Thyroid gland (tissue), 4 donors: ENCODE results near the gene BAD.

Source experiments
- CTCF ChIP-seq, 6 experiments: fragments of 200-600 bp in 3 of 6; fragments of 450-650 bp in 3 of 6; sonication (generic) in 3 of 6; IDR thresholded peaks; one replicate each; pipeline ENCODE4 v1.5.1; 2016 to 2019; ENCODE audit warnings: antibody characterized with exemption in 6 of 6, mild to moderate bottlenecking in 2 of 6, inconsistent platforms in 1 of 6, moderate library complexity in 1 of 6
- POLR2A ChIP-seq, 2 donors: fragments of 450-650 bp; IDR thresholded peaks; one replicate each; pipeline ENCODE4 v1.6.1; 2017; ENCODE audit warnings: antibody characterized with exemption in 2 of 2, mild to moderate bottlenecking in 2 of 2, moderate library complexity in 1 of 2

- TF ChIP-seq CTCF (IDR thresholded peaks at IDR 0.05) (no peak), POLR2A (IDR thresholded peaks at IDR 0.05) (peak in 1 of 2 donors; percentile 83)
Measured at GRCh38 chr11:64305075-64305690, 20.7 kb upstream of the BAD start, which contains the start of gene ESRRA.
